Measurements from ENCODE around the gene ABHD1. TPM values are rescaled to one million over a fixed set of nuclear protein-coding genes. Genes with fewer than 3 reads are reported as not detected.
A peak's percentile ranks its signal among the peaks of the same experiment; 100 is the strongest.
"Not testable (repeated sequence)": the region's sequence is repeated elsewhere in the genome, so short reads cannot be mapped to it uniquely, and the experiment has no call there.

The ABHD1 gene
- total and polyA plus RNA-seq, 3 experiments from 2014 or later = 0.33 to 1.4 (median 0.90) TPM

GRCh38 chr2:27118525-27119329, 4.9 kb upstream of the ABHD1 start, which contains the start of gene CGREF1:
TSS of gene CGREF1 (minus strand) at chr2:27119128. CDS start at chr2:27104366, 14,762 bp downstream.
- H3K9me3 ChIP-seq (ENCODE audit: low read length) = no peaks in the 10 kb centered on the region
- H3K27ac ChIP-seq (ENCODE audit: low read depth, low read length) = no peak within 1 kb of the TSS
- no peak for DNase-seq
- H3K4me3 Mint-ChIP-seq = peak within 1 kb of the TSS; percentile 70 to 83 (median 76)
- peaks cover 10% of the 10 kb centered on the region for H3K4me1 ChIP-seq (ENCODE audit: insufficient read depth, low read length)
- H3K36me3 Mint-ChIP-seq = peaks cover 0 to 3% (median 0%) of the 10 kb centered on the region in 3 donors
- H3K4me3 ChIP-seq (ENCODE audit: low read length) = peak within 1 kb of the TSS; percentile 51
- peaks cover 11% of the 10 kb centered on the region for H3K27me3 ChIP-seq (ENCODE audit: insufficient read depth, low read length, poor library complexity, severe bottlenecking)
- peak within 1 kb of the TSS in 3 of 8 donors; percentile 17 to 71 (median 66) for H3K27ac Mint-ChIP-seq
- peaks cover 20 to 34% of the 10 kb centered on the region in 2 donors for H3K27me3 Mint-ChIP-seq
- POLR2A ChIA-PET = no interaction called here
- H3K4me1 Mint-ChIP-seq = peaks cover 16 to 18% (median 18%) of the 10 kb centered on the region in 3 donors
- CTCF ChIA-PET = no interaction called here
- H3K36me3 ChIP-seq (ENCODE audit: insufficient read depth, low read length) = no peaks in the 10 kb centered on the region
- no peaks in the 10 kb centered on the region for H3K9me3 Mint-ChIP-seq

- Histone ChIP-seq H3K27me3 (ENCODE audit: insufficient read depth, low read length, poor library complexity, severe bottlenecking) (peaks cover 11% of the 10 kb centered on the region), H3K4me3 (ENCODE audit: low read length) (peak overlapping the region; percentile 51), H3K4me1 (ENCODE audit: insufficient read depth, low read length) (peaks cover 13% of the 10 kb centered on the region)
- H3K9me3 ChIP-seq (ENCODE audit: low read length); H3K36me3 ChIP-seq (ENCODE audit: insufficient read depth, low read length); DNase-seq; H3K9me3 Mint-ChIP-seq; POLR2A ChIA-PET; H3K36me3 Mint-ChIP-seq; H3K27ac ChIP-seq (ENCODE audit: low read depth, low read length); CTCF ChIA-PET: not testable (repeated sequence)
- Mint-ChIP-seq H3K27me3 (peaks cover 19 to 34% of the 10 kb centered on the region in 2 donors), H3K27ac (peak overlapping the region in 3 of 8 donors; percentile 17 to 71 (median 66)), H3K4me3 (peak overlapping the region; percentile 70 to 83 (median 76)), H3K4me1 (peaks cover 20 to 21% (median 20%) of the 10 kb centered on the region in 3 donors)
Measured at GRCh38 chr2:27119330-27119670, 4.3 kb upstream of the ABHD1 start.

DNA sequence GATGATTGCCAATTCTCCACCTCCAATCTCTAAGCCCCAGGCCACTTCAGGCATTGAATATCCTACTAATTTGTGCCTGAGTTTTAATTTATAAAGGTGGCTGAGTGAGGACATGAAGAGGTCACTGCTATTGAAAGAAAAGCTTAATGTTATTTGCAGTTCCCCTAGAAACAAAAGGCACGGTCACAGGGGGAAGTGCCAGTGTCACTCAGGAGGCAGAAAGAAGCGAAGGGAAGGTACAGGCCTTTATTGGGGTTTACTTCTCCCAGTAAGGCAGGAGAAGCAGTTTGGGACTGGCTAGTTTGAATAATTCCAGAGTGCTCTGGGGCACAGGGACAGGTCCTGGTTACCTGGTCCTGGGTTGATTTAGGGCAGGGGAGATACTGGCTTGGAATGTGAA, 1.7 kb upstream of the ABHD1 start:
- CTCF ChIA-PET = no interaction called here
- Histone ChIP-seq H3K27me3 (ENCODE audit: insufficient read depth, low read length, poor library complexity, severe bottlenecking) (peaks cover 11% of the 10 kb centered on the region), H3K27ac (ENCODE audit: low read depth, low read length) (no peak overlapping the region), H3K4me1 (ENCODE audit: insufficient read depth, low read length) (peaks cover 13% of the 10 kb centered on the region), H3K4me3 (ENCODE audit: low read length) (no peak overlapping the region), H3K36me3 (ENCODE audit: insufficient read depth, low read length) (no peaks in the 10 kb centered on the region), H3K9me3 (ENCODE audit: low read length) (no peaks in the 10 kb centered on the region)
- Mint-ChIP-seq H3K9me3 (no peaks in the 10 kb centered on the region), H3K27ac (no peak overlapping the region), H3K4me3 (peak overlapping the region in 6 of 7 donors; percentile 29 to 92 (median 61)), H3K27me3 (peaks cover 15 to 27% of the 10 kb centered on the region in 2 donors), H3K36me3 (peaks cover 0 to 3% (median 0%) of the 10 kb centered on the region in 3 donors), H3K4me1 (peaks cover 20 to 21% (median 20%) of the 10 kb centered on the region in 3 donors)
- no peak for DNase-seq
- POLR2A ChIA-PET = no interaction called here

- POLR2A ChIA-PET = interaction anchor here (1.8 to 2.0 kb wide), 3 partner anchors 11 to 72 kb away, joined by 5 to 27 read pairs (median 9); partner anchors contain the start of genes AGBL5, OST4 and PREB
- peaks cover 10 to 18% of the 10 kb centered on the region in 2 donors for H3K27me3 Mint-ChIP-seq
- H3K36me3 Mint-ChIP-seq = peaks cover 0 to 3% (median 0%) of the 10 kb centered on the region in 3 donors
- peak overlapping the region; percentile 91 to 95 (median 93) for H3K4me3 Mint-ChIP-seq
- CTCF ChIA-PET = interaction anchor here (1.1 to 2.6 kb wide), 5 partner anchors 8 to 47 kb away, joined by 3 to 24 read pairs (median 4); partner anchors contain the start of genes KHK and PREB
- H3K9me3 Mint-ChIP-seq = no peaks in the 10 kb centered on the region
- peaks cover 11% of the 10 kb centered on the region for H3K27me3 ChIP-seq (ENCODE audit: insufficient read depth, low read length, poor library complexity, severe bottlenecking)
- no peak overlapping the region for H3K27ac ChIP-seq (ENCODE audit: low read depth, low read length)
- H3K4me3 ChIP-seq (ENCODE audit: low read length) = peak overlapping the region; percentile 79
- H3K27ac Mint-ChIP-seq = peak overlapping the region; percentile 21 to 97 (median 87)
- no peaks in the 10 kb centered on the region for H3K9me3 ChIP-seq (ENCODE audit: low read length)
- H3K4me1 Mint-ChIP-seq = peaks cover 20 to 21% (median 20%) of the 10 kb centered on the region in 3 donors
- no peaks in the 10 kb centered on the region for H3K36me3 ChIP-seq (ENCODE audit: insufficient read depth, low read length)
- DNase-seq = no peak
- H3K4me1 ChIP-seq (ENCODE audit: insufficient read depth, low read length) = peaks cover 13% of the 10 kb centered on the region
Measured at GRCh38 chr2:27122791-27123190, 824 bp upstream of the ABHD1 start.

GRCh38 chr2:27125104-27125503, 1.5 kb downstream of the ABHD1 start:
- Mint-ChIP-seq H3K36me3 (peaks cover 0 to 16% (median 0%) of the 10 kb centered on the region in 3 donors), H3K27ac (peak overlapping the region in 3 of 8 donors; percentile 12 to 58 (median 15)), H3K9me3 (no peaks in the 10 kb centered on the region), H3K4me1 (peaks cover 13 to 17% (median 15%) of the 10 kb centered on the region in 3 donors), H3K4me3 (peak overlapping the region in 4 of 7 donors; percentile 32 to 95 (median 58)), H3K27me3 (peaks cover 2 to 4% of the 10 kb centered on the region in 2 donors)
- no peak for DNase-seq
- no peak overlapping the region for H3K4me3 ChIP-seq (ENCODE audit: low read length)
- H3K27ac ChIP-seq (ENCODE audit: low read depth, low read length) = no peak overlapping the region
- peaks cover 13% of the 10 kb centered on the region for H3K4me1 ChIP-seq (ENCODE audit: insufficient read depth, low read length)
- H3K27me3 ChIP-seq (ENCODE audit: insufficient read depth, low read length, poor library complexity, severe bottlenecking) = no peaks in the 10 kb centered on the region
- no peaks in the 10 kb centered on the region for H3K9me3 ChIP-seq (ENCODE audit: low read length)
- no peaks in the 10 kb centered on the region for H3K36me3 ChIP-seq (ENCODE audit: insufficient read depth, low read length)
- CTCF ChIA-PET = interaction anchor here (1.1 to 2.6 kb wide), 3 partner anchors 8 to 178 kb away, joined by 3 to 24 read pairs (median 4); partner anchors contain the start of gene PREB
- POLR2A ChIA-PET = no interaction called here

DNA sequence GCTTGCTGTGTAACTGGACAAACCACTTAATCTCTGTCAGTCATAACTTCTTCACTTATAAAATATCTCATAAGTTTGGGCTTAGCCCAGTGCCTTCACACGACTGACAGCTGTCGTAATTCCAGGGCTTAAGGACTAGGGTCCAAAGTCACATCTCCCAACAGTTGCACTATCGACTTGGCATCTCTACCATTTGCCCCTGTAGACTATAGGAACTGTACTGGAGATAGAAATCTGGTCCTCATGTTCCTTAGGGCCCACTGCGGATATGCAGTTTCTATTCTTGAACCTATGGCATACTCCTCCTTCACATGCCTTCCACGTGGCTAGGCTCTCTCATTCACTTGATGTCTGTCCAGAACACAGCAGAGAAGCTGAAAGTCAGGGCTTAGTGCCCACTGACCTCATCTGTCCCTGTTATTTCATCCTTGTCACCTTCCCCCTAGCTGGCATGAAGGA, 2.7 kb downstream of the ABHD1 start:
- Mint-ChIP-seq H3K4me3 (peak overlapping the region in 1 of 7 donors; percentile 50), H3K36me3 (peaks cover 0 to 27% (median 0%) of the 10 kb centered on the region in 3 donors)

DNA sequence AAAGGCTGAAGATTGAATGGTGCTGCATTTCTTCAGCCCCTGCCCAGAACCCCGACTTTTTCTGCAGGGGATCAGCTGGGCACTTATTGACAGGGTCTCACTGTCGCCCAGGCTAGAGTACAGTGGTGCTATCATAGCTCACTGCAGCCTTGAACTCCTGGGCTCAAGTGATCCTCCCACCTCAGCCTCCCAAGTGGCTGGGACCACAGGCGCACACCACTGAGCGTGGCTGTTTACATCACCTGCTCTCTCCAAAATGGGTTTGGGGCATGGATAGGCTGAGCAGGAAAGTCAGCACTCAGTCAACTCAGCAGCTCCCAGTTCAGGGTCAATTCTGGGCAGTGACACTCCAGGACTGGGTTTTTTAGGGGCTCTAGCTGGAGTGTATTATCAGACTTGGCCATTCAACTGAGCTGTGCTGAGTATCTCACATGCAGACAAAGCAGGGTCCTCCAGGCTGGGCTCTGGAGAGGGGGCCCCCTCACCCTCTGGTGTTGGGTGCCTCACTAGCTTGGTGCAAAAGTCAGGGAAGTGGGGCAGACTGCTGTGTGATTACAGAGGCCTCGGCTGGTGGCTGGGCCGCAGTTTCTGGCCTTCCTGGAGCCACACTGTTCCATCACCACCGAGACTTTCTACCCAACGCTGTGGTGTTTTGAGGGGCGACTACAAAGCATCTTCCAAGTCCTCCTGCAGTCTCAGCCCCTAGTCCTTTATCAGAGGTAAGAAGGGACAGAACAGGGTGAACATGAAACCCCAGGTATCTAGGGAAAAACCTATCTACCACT, 4.5 kb downstream of the ABHD1 start:
- Mint-ChIP-seq H3K27me3 (no peaks in the 10 kb centered on the region), H3K4me1 (peaks cover 18 to 22% (median 21%) of the 10 kb centered on the region in 3 donors), H3K4me3 (no peak overlapping the region), H3K27ac (peak overlapping the region in 1 of 8 donors; percentile 55), H3K9me3 (no peaks in the 10 kb centered on the region), H3K36me3 (peaks cover 0 to 42% (median 0%) of the 10 kb centered on the region in 3 donors)
- Histone ChIP-seq H3K27ac (ENCODE audit: low read depth, low read length) (no peak overlapping the region), H3K27me3 (ENCODE audit: insufficient read depth, low read length, poor library complexity, severe bottlenecking) (no peaks in the 10 kb centered on the region), H3K4me1 (ENCODE audit: insufficient read depth, low read length) (peaks cover 12% of the 10 kb centered on the region), H3K4me3 (ENCODE audit: low read length) (no peak overlapping the region), H3K9me3 (ENCODE audit: low read length) (no peaks in the 10 kb centered on the region), H3K36me3 (ENCODE audit: insufficient read depth, low read length) (peaks cover 15% of the 10 kb centered on the region)
- CTCF ChIA-PET = interaction anchor here (0.9 kb wide), 1 partner anchor 41 kb away, joined by 3 read pairs; the partner anchor contains the start of gene KHK
- no peak for DNase-seq
- POLR2A ChIA-PET = no interaction called here

More for the DNA sequence above, 2.7 kb downstream of the ABHD1 start:
- CTCF ChIA-PET = interaction anchor here (1.3 kb wide), 1 partner anchor 177 kb away, joined by 4 read pairs; no protein-coding TSS in a partner anchor
- peaks cover 15 to 19% (median 15%) of the 10 kb centered on the region in 3 donors for H3K4me1 Mint-ChIP-seq
- Histone ChIP-seq H3K9me3 (ENCODE audit: low read length) (no peaks in the 10 kb centered on the region), H3K36me3 (ENCODE audit: insufficient read depth, low read length) (peaks cover 7% of the 10 kb centered on the region), H3K4me3 (ENCODE audit: low read length) (no peak overlapping the region), H3K27me3 (ENCODE audit: insufficient read depth, low read length, poor library complexity, severe bottlenecking) (no peaks in the 10 kb centered on the region), H3K4me1 (ENCODE audit: insufficient read depth, low read length) (peaks cover 13% of the 10 kb centered on the region), H3K27ac (ENCODE audit: low read depth, low read length) (no peak overlapping the region)
- no peak for DNase-seq
- no peaks in the 10 kb centered on the region for H3K9me3 Mint-ChIP-seq
- peak overlapping the region in 1 of 8 donors; percentile 20 for H3K27ac Mint-ChIP-seq
- POLR2A ChIA-PET = no interaction called here
- H3K27me3 Mint-ChIP-seq = peaks cover 0 to 1% of the 10 kb centered on the region in 2 donors

Measured in CD8-positive, alpha-beta memory T cell (primary cell).